Activated CD4-positive, CD25-positive, alpha-beta regulatory T cell treated with anti-CD3 and anti-CD28 coated beads, Interleukin-2, amount 50 U/mL, for 16 hours (primary cell): Measurements from ENCODE around the gene MATN1.

Experiments used
- DNase-seq: peaks from one replicate; pipeline ENCODE4 v3.0.0-alpha.2; 2020; ENCODE audit warnings: low read depth, low spot score

The MATN1 gene

GRCh38 chr1:30732277-30732996, 9.1 kb upstream of the MATN1 start:
- no peak for DNase-seq

GRCh38 chr1:30731806-30732276, 8.5 kb upstream of the MATN1 start:
- no peak for DNase-seq

- no peak for DNase-seq
These were observed 7.9 kb upstream of the MATN1 start for GRCh38 chr1:30731109-30731805.

GRCh38 chr1:30730346-30731108, 7.1 kb upstream of the MATN1 start:
- DNase-seq: no peak

- no peak for DNase-seq
These were observed 6.5 kb upstream of the MATN1 start for GRCh38 chr1:30729901-30730300.

- DNase-seq: no peak
These were observed 5.7 kb upstream of the MATN1 start for GRCh38 chr1:30728832-30729638.

- no peak for DNase-seq
These were observed 5.0 kb upstream of the MATN1 start for GRCh38 chr1:30728340-30728739.

GRCh38 chr1:30727824-30728223, 4.4 kb upstream of the MATN1 start:
- no peak for DNase-seq

GRCh38 chr1:30726773-30727684, 3.6 kb upstream of the MATN1 start:
- DNase-seq: no peak

GRCh38 chr1:30726236-30726635, 2.9 kb upstream of the MATN1 start:
- no peak for DNase-seq

- no peak for DNase-seq
These were observed 2.2 kb upstream of the MATN1 start for GRCh38 chr1:30725450-30726095.

GRCh38 chr1:30724655-30725421, 1.5 kb upstream of the MATN1 start:
- no peak for DNase-seq

GRCh38 chr1:30724175-30724574, 790 bp upstream of the MATN1 start:
- DNase-seq: no peak

- DNase-seq: no peak
These were observed 1.4 kb downstream of the MATN1 start for GRCh38 chr1:30721812-30722537.

- no peak for DNase-seq
These were observed 2.0 kb downstream of the MATN1 start for GRCh38 chr1:30721341-30721793.

- no peak for DNase-seq
These were observed 2.8 kb downstream of the MATN1 start for GRCh38 chr1:30720271-30721223.
